Tibial artery (tissue), 4 donors: ENCODE measurements around the gene ARHGEF38.

Experiments
- DNase-seq, 2 donors: peaks; one replicate each; pipeline ENCODE4 v3.0.0-alpha.2; 2019
- H3K27ac ChIP-seq, 2 donors: fragments of 200-600 bp; sonication (generic) in 1 of 2; 1 replicate in 1 of 2; 2 replicates in 1 of 2; pipeline ENCODE4 v1.5.1; 2018 to 2019; ENCODE audit warnings: mild to moderate bottlenecking in 1 of 2
- H3K27me3 ChIP-seq, 2 donors: fragments of 200-600 bp; sonication (generic) in 1 of 2; one replicate each; pipeline versions ENCODE4 v1.5.1 to v1.6.0; 2016 to 2019
- H3K36me3 ChIP-seq, 3 donors: fragments of 200-600 bp; sonication (generic) in 2 of 3; one replicate each; pipeline ENCODE4 v1.5.1; 2016 to 2019; ENCODE audit warnings: mild to moderate bottlenecking in 2 of 3
- H3K4me1 ChIP-seq, 4 donors: fragments of 200-600 bp; sonication (generic) in 2 of 4; 1 replicate in 3 of 4; 2 replicates in 1 of 4; pipeline ENCODE4 v1.5.1; 2016 to 2019
- H3K4me3 ChIP-seq, 2 donors: fragments of 200-600 bp; sonication (generic) in 1 of 2; 1 replicate in 1 of 2; 2 replicates in 1 of 2; pipeline ENCODE4 v1.5.1; 2018 to 2019; ENCODE audit warnings: mild to moderate bottlenecking in 2 of 2
- H3K9me3 ChIP-seq, 3 donors: fragments of 200-600 bp; sonication (generic) in 1 of 3; one replicate each; pipeline ENCODE4 v1.5.1; 2016 to 2019
- intact Hi-C: fragments of 100-400 bp; cut with DNase I; formaldehyde crosslinking; loops from one replicate; pipeline ENCODE4 v1.15.0; 2023; ENCODE audit warnings: low total_unique reads
- TF ChIP-seq, protein P1 (sequence below), 2 experiments: fragments of 200-600 bp in 1 of 2; fragments of 450-650 bp in 1 of 2; IDR thresholded peaks; one replicate each; pipeline ENCODE4 v1.5.1; 2017 to 2019; ENCODE audit warnings: antibody characterized with exemption in 2 of 2, mild to moderate bottlenecking in 1 of 2, moderate library complexity in 1 of 2

Gene ARHGEF38

DNA sequence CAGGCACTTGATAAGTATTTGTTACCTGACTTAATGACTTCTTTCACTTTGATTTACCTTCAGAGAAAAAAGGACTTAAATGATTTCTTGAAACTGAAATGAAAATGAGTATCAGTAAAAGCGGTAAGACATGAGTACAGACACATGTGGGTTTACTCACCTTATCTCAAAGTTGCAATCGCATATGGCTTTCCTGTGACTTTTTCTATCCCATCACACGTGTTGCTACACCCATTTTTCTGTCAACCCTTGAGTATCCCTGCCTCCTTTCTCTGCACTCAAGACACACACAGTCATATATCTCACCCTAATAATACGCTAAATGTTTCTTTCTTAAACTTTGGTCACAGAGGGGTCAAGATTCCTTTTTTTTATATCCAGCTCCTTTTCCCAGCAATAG, 11.0 kb upstream of the ARHGEF38 start:
- no peak for DNase-seq
- no peaks in the 10 kb centered on the region for H3K27me3 ChIP-seq
- H3K9me3 ChIP-seq, result no peaks in the 10 kb centered on the region
- intact Hi-C loops, result no loop called here
- TF ChIP-seq, protein P1, sequence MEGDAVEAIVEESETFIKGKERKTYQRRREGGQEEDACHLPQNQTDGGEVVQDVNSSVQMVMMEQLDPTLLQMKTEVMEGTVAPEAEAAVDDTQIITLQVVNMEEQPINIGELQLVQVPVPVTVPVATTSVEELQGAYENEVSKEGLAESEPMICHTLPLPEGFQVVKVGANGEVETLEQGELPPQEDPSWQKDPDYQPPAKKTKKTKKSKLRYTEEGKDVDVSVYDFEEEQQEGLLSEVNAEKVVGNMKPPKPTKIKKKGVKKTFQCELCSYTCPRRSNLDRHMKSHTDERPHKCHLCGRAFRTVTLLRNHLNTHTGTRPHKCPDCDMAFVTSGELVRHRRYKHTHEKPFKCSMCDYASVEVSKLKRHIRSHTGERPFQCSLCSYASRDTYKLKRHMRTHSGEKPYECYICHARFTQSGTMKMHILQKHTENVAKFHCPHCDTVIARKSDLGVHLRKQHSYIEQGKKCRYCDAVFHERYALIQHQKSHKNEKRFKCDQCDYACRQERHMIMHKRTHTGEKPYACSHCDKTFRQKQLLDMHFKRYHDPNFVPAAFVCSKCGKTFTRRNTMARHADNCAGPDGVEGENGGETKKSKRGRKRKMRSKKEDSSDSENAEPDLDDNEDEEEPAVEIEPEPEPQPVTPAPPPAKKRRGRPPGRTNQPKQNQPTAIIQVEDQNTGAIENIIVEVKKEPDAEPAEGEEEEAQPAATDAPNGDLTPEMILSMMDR (IDR thresholded peaks at IDR 0.05), result no peak
- H3K4me1 ChIP-seq, result no peaks in the 10 kb centered on the region
- H3K4me3 ChIP-seq, result no peak overlapping the region
- H3K27ac ChIP-seq, result no peak overlapping the region
- no peaks in the 10 kb centered on the region for H3K36me3 ChIP-seq

DNA sequence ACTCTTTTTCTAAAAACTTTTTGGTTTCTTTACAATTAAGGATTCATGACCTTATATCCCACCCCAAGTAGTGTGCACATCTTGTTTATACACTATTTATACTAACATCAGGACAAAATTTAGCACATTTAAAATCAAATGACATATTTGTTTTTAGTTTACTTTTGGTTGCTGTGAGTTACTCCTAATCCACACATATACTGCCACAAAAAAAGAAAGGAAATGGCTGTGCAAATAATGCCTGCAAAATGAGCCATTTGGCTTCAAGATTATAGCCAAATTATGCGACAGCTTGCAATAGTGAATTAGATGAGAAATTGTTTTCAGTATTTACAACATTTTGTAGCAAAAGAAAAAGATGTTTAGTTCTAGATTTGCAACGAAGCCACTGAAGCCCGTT, 10.4 kb upstream of the ARHGEF38 start:
- TF ChIP-seq, protein P1 (IDR thresholded peaks at IDR 0.05), result no peak
- H3K27ac ChIP-seq, result no peak overlapping the region
- no peaks in the 10 kb centered on the region for H3K4me1 ChIP-seq
- intact Hi-C loops, result no loop called here
- no peaks in the 10 kb centered on the region for H3K27me3 ChIP-seq
- H3K9me3 ChIP-seq, result no peaks in the 10 kb centered on the region
- no peak overlapping the region for H3K4me3 ChIP-seq
- no peaks in the 10 kb centered on the region for H3K36me3 ChIP-seq
- DNase-seq, result no peak

DNA sequence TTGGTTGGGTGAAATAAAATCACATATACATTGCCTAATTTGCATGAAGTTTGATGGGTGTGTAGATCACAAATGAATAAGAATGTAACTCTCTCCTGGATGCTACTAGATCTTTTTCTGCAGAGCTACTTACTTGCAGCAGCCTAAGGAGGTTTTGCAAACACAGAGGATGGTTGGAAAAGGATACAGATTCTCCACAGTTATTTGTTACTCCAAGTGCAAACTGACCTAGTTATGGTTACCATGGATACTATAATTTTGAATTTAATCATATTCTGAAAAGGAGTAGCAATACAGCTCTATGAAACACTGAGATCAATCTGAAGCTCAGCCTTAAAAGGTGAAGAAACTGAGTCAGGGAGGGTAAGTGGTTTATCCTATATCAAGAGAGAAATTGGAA, 9.1 kb upstream of the ARHGEF38 start:
- no peak overlapping the region for H3K27ac ChIP-seq
- no peaks in the 10 kb centered on the region for H3K27me3 ChIP-seq
- no peak for DNase-seq
- TF ChIP-seq, protein P1 (IDR thresholded peaks at IDR 0.05), result no peak
- no peaks in the 10 kb centered on the region for H3K36me3 ChIP-seq
- no peaks in the 10 kb centered on the region for H3K9me3 ChIP-seq
- H3K4me3 ChIP-seq, result no peak overlapping the region
- intact Hi-C loops, result no loop called here
- H3K4me1 ChIP-seq, result no peaks in the 10 kb centered on the region

DNA sequence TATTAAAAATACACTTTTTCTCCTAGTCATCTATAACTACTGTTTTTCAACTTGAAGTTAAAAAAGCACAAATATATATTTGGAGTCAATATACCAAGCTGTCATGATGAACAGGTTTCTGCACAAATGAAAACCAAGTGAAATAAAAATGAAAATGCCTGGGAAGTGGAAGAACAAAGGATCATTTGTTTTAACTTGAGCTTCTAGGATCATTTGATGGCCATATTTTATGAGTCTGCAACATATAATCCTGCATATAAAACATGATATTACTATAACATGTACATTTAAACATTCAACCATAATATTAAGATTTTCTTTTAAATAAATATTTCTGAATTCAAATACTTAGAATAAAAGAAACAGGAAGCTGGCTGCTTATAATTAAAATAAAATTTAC, 8.5 kb upstream of the ARHGEF38 start:
- Histone ChIP-seq H3K27me3 (no peaks in the 10 kb centered on the region), H3K36me3 (no peaks in the 10 kb centered on the region), H3K4me3 (no peak overlapping the region), H3K9me3 (no peaks in the 10 kb centered on the region), H3K4me1 (no peaks in the 10 kb centered on the region), H3K27ac (no peak overlapping the region)
- TF ChIP-seq, protein P1 (IDR thresholded peaks at IDR 0.05), result no peak
- intact Hi-C loops, result no loop called here
- DNase-seq, result no peak

DNA sequence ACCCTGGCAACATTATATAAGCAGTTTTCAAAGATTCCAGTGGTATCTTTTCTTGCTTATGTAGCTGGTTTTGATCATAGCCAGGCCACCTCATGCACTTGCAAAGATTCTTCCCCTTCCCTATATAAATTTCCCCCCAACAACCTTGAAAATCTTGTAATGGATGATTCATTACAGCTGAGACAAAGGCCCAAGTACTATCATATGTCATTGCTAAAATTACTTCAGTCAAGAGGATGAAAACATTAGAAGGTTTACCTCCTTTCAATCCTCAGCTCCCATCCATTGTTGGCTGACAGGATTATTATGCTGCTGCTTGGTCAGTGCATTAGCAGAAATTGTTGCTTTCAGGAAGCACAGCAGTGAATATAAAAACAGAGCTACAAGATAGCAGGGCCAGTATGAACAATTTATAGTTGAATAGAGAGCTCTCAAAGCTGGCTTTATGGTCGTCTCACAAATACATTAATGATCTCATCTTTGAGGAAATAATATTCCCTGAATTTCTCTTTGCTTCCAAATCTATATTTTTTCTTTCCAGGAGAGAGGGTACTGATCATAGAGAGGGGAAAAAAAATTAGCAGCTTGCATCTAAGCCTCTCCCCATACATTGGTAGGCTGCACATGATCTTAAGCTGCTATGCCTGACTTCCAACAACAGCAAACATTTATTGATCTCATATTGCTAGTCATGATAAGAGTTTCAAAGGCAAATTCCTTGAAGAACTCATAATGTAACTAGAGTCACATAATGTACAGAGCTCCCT, 7.7 kb upstream of the ARHGEF38 start:
- TF ChIP-seq, protein P1 (IDR thresholded peaks at IDR 0.05), result no peak
- H3K4me3 ChIP-seq, result no peak overlapping the region
- H3K4me1 ChIP-seq, result no peaks in the 10 kb centered on the region
- H3K27ac ChIP-seq, result no peak overlapping the region
- H3K27me3 ChIP-seq, result no peaks in the 10 kb centered on the region
- intact Hi-C loops, result no loop called here
- no peaks in the 10 kb centered on the region for H3K9me3 ChIP-seq
- no peaks in the 10 kb centered on the region for H3K36me3 ChIP-seq
- no peak for DNase-seq
